GM23248 (cell line): Measurements from ENCODE around the gene ZNF598.

ENCODE experiments used
- EZH2 ChIP-seq: fragments of 200-600 bp; sonication (generic); IDR thresholded peaks from 2 replicates; pipeline ENCODE4 v1.6.1; 2018; ENCODE audit warnings: antibody characterized with exemption, mild to moderate bottlenecking; ENCODE audit not compliant: insufficient read depth, poor library complexity, severe bottlenecking
- EZH2phosphoT487 ChIP-seq: fragments of 200-600 bp; sonication (generic); IDR thresholded peaks from 2 replicates; pipeline ENCODE4 v1.6.1; 2018; ENCODE audit warnings: antibody characterized with exemption, moderate library complexity, mild to moderate bottlenecking, low read depth; ENCODE audit not compliant: insufficient read depth

DNA sequence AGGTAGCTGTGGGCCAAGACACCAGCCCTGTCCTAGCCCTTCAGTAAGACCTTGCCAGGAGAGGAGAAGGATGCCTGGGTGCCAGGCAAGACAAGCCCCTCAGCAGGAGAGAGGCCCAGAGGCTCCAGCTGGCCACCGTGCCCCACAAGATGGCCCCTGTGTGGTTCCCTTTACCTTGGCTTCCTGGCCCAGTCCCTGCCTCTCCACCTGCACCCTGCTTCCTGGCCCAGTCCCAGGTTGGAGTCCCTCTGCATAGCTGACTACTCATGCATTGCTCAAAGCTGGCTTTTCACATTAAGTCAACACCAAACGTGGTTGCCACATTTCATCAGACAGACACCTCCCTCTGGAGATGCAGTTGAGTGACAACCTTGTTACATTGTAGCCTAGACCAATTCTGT is 15.9 kb downstream of the ZNF598 start:
- TF ChIP-seq EZH2 (no peak), EZH2phosphoT487 (no peak)
